PC-9 (cell line): ENCODE data around the gene VPS4A.

Source experiments
- EZH2 ChIP-seq: fragments of 200-600 bp; sonication (generic); IDR thresholded peaks from 2 replicates; pipeline ENCODE4 v1.8.0; 2017; ENCODE audit warnings: antibody characterized with exemption, low read depth
- TF ChIP-seq, protein P1 (sequence below): fragments of 200-600 bp; sonication (generic); conservative IDR thresholded peaks from 2 replicates; pipeline ENCODE4 v1.6.1; 2017; ENCODE audit warnings: mixed run types, antibody characterized with exemption, mild to moderate bottlenecking, moderate library complexity

DNA sequence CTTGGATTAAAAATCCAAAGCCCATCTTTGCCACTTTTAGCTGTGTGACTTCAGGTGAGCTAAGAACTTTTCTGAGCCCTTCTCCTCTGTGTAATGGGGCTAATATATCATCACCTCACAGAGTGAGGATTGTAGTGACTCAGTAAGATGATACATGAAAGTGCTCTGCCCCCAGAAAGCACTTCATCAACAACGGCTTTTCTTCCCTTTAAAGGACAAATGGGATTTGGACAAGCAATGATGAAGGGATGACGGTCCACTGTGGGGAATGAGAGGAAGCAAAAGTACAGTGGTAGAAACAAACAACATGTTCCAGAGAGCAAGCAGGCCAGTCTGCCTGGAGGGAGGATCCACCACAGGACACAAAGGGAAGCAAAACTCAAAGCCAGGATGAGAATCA lies 54.8 kb downstream of the VPS4A start:
- TF ChIP-seq, protein P1, sequence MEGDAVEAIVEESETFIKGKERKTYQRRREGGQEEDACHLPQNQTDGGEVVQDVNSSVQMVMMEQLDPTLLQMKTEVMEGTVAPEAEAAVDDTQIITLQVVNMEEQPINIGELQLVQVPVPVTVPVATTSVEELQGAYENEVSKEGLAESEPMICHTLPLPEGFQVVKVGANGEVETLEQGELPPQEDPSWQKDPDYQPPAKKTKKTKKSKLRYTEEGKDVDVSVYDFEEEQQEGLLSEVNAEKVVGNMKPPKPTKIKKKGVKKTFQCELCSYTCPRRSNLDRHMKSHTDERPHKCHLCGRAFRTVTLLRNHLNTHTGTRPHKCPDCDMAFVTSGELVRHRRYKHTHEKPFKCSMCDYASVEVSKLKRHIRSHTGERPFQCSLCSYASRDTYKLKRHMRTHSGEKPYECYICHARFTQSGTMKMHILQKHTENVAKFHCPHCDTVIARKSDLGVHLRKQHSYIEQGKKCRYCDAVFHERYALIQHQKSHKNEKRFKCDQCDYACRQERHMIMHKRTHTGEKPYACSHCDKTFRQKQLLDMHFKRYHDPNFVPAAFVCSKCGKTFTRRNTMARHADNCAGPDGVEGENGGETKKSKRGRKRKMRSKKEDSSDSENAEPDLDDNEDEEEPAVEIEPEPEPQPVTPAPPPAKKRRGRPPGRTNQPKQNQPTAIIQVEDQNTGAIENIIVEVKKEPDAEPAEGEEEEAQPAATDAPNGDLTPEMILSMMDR, result no peak
- TF ChIP-seq EZH2, result no peak
